ENCODE data around the gene SZT2.
"Not testable (repeated sequence)": the region's sequence is repeated elsewhere in the genome, so short reads cannot be mapped to it uniquely, and the experiment has no call there.

Gene SZT2

GRCh38 chr1:43452789-43453441 lies 63.2 kb downstream of the SZT2 start:
- no peak for TF ChIP-seq CTCF (conservative IDR thresholded peaks at IDR 0.05; ENCODE audit: low read depth, low read length)
- peak; percentile 59 for DNase-seq (ENCODE audit: low read depth)

GRCh38 chr1:43453442-43454269 lies 64.0 kb downstream of the SZT2 start, which contains the start of gene HYI:
TSS of gene HYI (minus strand) at chr1:43453931. CDS start at chr1:43453793, 138 bp downstream.
- H3K4me3 ChIP-seq (ENCODE audit: low read depth, low read length) = peak within 1 kb of the TSS; percentile 62
- peak; percentile 91 for DNase-seq (ENCODE audit: low read depth)
- TF ChIP-seq CTCF (conservative IDR thresholded peaks at IDR 0.05; ENCODE audit: low read depth, low read length) = no peak

More at GRCh38 chr1:43452789-43453441, 63.2 kb downstream of the SZT2 start:
- H3K4me3 ChIP-seq (ENCODE audit: low read depth, low read length) = peak overlapping the region; percentile 62

- DNase-seq (ENCODE audit: low read depth) = peak; percentile 93
- peak overlapping the region; percentile 62 for H3K4me3 ChIP-seq (ENCODE audit: low read depth, low read length)
- TF ChIP-seq CTCF (conservative IDR thresholded peaks at IDR 0.05; ENCODE audit: low read depth, low read length) = no peak
These were observed 64.7 kb downstream of the SZT2 start for GRCh38 chr1:43454270-43455011.

- peak; percentile 39 for DNase-seq (ENCODE audit: low read depth)
- no peak overlapping the region for H3K4me3 ChIP-seq (ENCODE audit: low read depth, low read length)
- no peak for TF ChIP-seq CTCF (conservative IDR thresholded peaks at IDR 0.05; ENCODE audit: low read depth, low read length)
These were observed 65.7 kb downstream of the SZT2 start for GRCh38 chr1:43455213-43455889.

- not testable (repeated sequence) for DNase-seq (ENCODE audit: low read depth); H3K4me3 ChIP-seq (ENCODE audit: low read depth, low read length)
These were observed 68.7 kb downstream of the SZT2 start for GRCh38 chr1:43458379-43458778.

- DNase-seq (ENCODE audit: low read depth) = peak; percentile 47
- no peak overlapping the region for H3K4me3 ChIP-seq (ENCODE audit: low read depth, low read length)
- TF ChIP-seq CTCF (conservative IDR thresholded peaks at IDR 0.05; ENCODE audit: low read depth, low read length) = no peak
These were observed 71.4 kb downstream of the SZT2 start for GRCh38 chr1:43460988-43461693.
